Esophagus squamous epithelium (tissue), 5 donors: ENCODE measurements around the gene PDE10A. TPM values are rescaled to one million over a fixed set of nuclear protein-coding genes. Genes with fewer than 3 reads are reported as not detected.

ENCODE experiments used
- DNase-seq: peaks from one replicate; lab custom pipeline; 2025; lab: John Stamatoyannopoulos, UW
- H3K27ac ChIP-seq, 4 donors: fragments of 200-600 bp; sonication (generic); one replicate each; pipeline ENCODE4 v1.5.1; 2016 to 2019; ENCODE audit warnings: mild to moderate bottlenecking in 1 of 4
- H3K27me3 ChIP-seq, 4 donors: fragments of 200-600 bp; sonication (generic); 1 replicate in 3 of 4; 2 replicates in 1 of 4; pipeline versions ENCODE4 v1.5.1 to v1.6.0; 2017 to 2021; ENCODE audit warnings: antibody characterized with exemption in 1 of 4
- H3K36me3 ChIP-seq, 3 donors: fragments of 200-600 bp; sonication (generic); one replicate each; pipeline ENCODE4 v1.5.1; 2016 to 2019
- H3K4me1 ChIP-seq, 3 donors: fragments of 200-600 bp; sonication (generic); one replicate each; pipeline ENCODE4 v1.5.1; 2017 to 2019
- H3K4me3 ChIP-seq, 4 donors: fragments of 200-600 bp; sonication (generic); 1 replicate in 3 of 4; 2 replicates in 1 of 4; pipeline ENCODE4 v1.5.1; 2016 to 2019; ENCODE audit warnings: mild to moderate bottlenecking in 2 of 4, moderate library complexity in 1 of 4
- H3K9me3 ChIP-seq, 3 donors: fragments of 200-600 bp; sonication (generic); one replicate each; pipeline ENCODE4 v1.5.1; 2016 to 2019
- CTCF ChIP-seq, 6 experiments: fragments of 450-650 bp in 4 of 6; fragments of 200-600 bp in 2 of 6; sonication (generic) in 2 of 6; IDR thresholded peaks; one replicate each; pipeline ENCODE4 v1.5.1; 2016 to 2019; ENCODE audit warnings: antibody characterized with exemption in 6 of 6, mild to moderate bottlenecking in 4 of 6, moderate library complexity in 4 of 6
- POLR2A ChIP-seq, 4 donors: fragments of 450-650 bp; IDR thresholded peaks; one replicate each; pipeline ENCODE4 v1.6.1; 2017; ENCODE audit warnings: antibody characterized with exemption in 4 of 4, mild to moderate bottlenecking in 4 of 4, moderate library complexity in 3 of 4
- WGBS, 2 donors: methylation state at CpG; one replicate each; pipeline ENCODE4 v1.1.5; 2018; 5-methylcytosine and 5-hydroxymethylcytosine counted together
- intact Hi-C: fragments of 100-400 bp; cut with DNase I; formaldehyde crosslinking; loops from one replicate; pipeline ENCODE4 v1.15.0; 2022
- total RNA-seq, 4 donors: library from RNA; depleted of rRNA; stranded (reverse); fragments of >200 nt; gene quantifications; one replicate each; pipeline ENCODE4 v1.1.0, GENCODE V29; 2016
- donor health status: DM: yes; HTN: yes; CAD: no.

PDE10A gene
- total RNA-seq, 4 donors from 2014 or later: 0.27 to 3.1 (median 1.4) TPM

GRCh38 chr6:165345700-165346099, 317.3 kb downstream of the PDE10A start:
- no peaks in the 10 kb centered on the region for H3K27me3 ChIP-seq
- TF ChIP-seq POLR2A (IDR thresholded peaks at IDR 0.05): no peak
- no peak for TF ChIP-seq CTCF (IDR thresholded peaks at IDR 0.05)
- no peaks in the 10 kb centered on the region for H3K9me3 ChIP-seq
- H3K27ac ChIP-seq: no peak overlapping the region
- no peaks in the 10 kb centered on the region for H3K36me3 ChIP-seq
- no peak for DNase-seq
- intact Hi-C loops: no loop called here
- H3K4me3 ChIP-seq: no peak overlapping the region
- 63 to 71% methylated on average over 4 of the region's 4 CpGs for WGBS, 2 donors
- H3K4me1 ChIP-seq: no peaks in the 10 kb centered on the region

GRCh38 chr6:165340532-165340931, 322.5 kb downstream of the PDE10A start:
- H3K9me3 ChIP-seq: no peaks in the 10 kb centered on the region
- no peaks in the 10 kb centered on the region for H3K27me3 ChIP-seq
- no peaks in the 10 kb centered on the region for H3K36me3 ChIP-seq
- WGBS, 2 donors: 55 to 63% methylated on average over 5 of the region's 5 CpGs
- TF ChIP-seq POLR2A (IDR thresholded peaks at IDR 0.05) (no peak), CTCF (IDR thresholded peaks at IDR 0.05) (no peak)
- H3K27ac ChIP-seq: no peak overlapping the region
- intact Hi-C loops: no loop called here
- no peaks in the 10 kb centered on the region for H3K4me1 ChIP-seq
- DNase-seq: no peak
- no peak overlapping the region for H3K4me3 ChIP-seq

GRCh38 chr6:165325609-165326008, 337.4 kb downstream of the PDE10A start:
- H3K9me3 ChIP-seq: peaks cover 0 to 8% (median 0%) of the 10 kb centered on the region in 3 donors
- no peak overlapping the region for H3K4me3 ChIP-seq
- H3K4me1 ChIP-seq: no peaks in the 10 kb centered on the region
- H3K27ac ChIP-seq: no peak overlapping the region
- no peak for TF ChIP-seq POLR2A (IDR thresholded peaks at IDR 0.05)
- no peak for TF ChIP-seq CTCF (IDR thresholded peaks at IDR 0.05)
- 58 to 63% methylated on average over 7 of the region's 7 CpGs for WGBS, 2 donors
- no peaks in the 10 kb centered on the region for H3K36me3 ChIP-seq
- intact Hi-C loops: no loop called here
- H3K27me3 ChIP-seq: no peaks in the 10 kb centered on the region
- no peak for DNase-seq

- Histone ChIP-seq H3K27ac (no peak overlapping the region), H3K4me3 (no peak overlapping the region), H3K36me3 (no peaks in the 10 kb centered on the region), H3K4me1 (no peaks in the 10 kb centered on the region), H3K27me3 (no peaks in the 10 kb centered on the region), H3K9me3 (peaks cover 0 to 11% (median 0%) of the 10 kb centered on the region in 3 donors)
- TF ChIP-seq POLR2A (IDR thresholded peaks at IDR 0.05) (no peak), CTCF (IDR thresholded peaks at IDR 0.05) (no peak)
- intact Hi-C loops: no loop called here
- 57 to 70% methylated on average over 1 of the region's 1 CpG for WGBS, 2 donors
- no peak for DNase-seq
These were observed 341.4 kb downstream of the PDE10A start for GRCh38 chr6:165321555-165322145.

GRCh38 chr6:165321150-165321549, 341.9 kb downstream of the PDE10A start:
- intact Hi-C loops: no loop called here
- Histone ChIP-seq H3K4me1 (no peaks in the 10 kb centered on the region), H3K27ac (no peak overlapping the region), H3K36me3 (no peaks in the 10 kb centered on the region), H3K4me3 (no peak overlapping the region), H3K9me3 (peaks cover 0 to 11% (median 0%) of the 10 kb centered on the region in 3 donors), H3K27me3 (no peaks in the 10 kb centered on the region)
- WGBS, 2 donors: 71 to 81% methylated on average over 3 of the region's 3 CpGs
- DNase-seq: no peak
- TF ChIP-seq POLR2A (IDR thresholded peaks at IDR 0.05) (no peak), CTCF (IDR thresholded peaks at IDR 0.05) (no peak)
